GM21528 (cell line): ENCODE results near the gene PTPRC.

Source experiments
- ATAC-seq: cut with Tn5 transposase; IDR thresholded peaks from one replicate; pipeline ENCODE4 v1.9.1; 2021; ENCODE audit warnings: mild to moderate bottlenecking, moderate library complexity; ENCODE audit not compliant: unreplicated experiment, low FRiP score

The PTPRC gene

GRCh38 chr1:198669023-198669698, 30.3 kb downstream of the PTPRC start:
- peak; percentile 73 for ATAC-seq

- no peak for ATAC-seq
Measured at GRCh38 chr1:198669771-198670170, 30.9 kb downstream of the PTPRC start.

- ATAC-seq, result peak; percentile 43
Measured at GRCh38 chr1:198671136-198671535, 32.3 kb downstream of the PTPRC start.

GRCh38 chr1:198672124-198672523, 33.3 kb downstream of the PTPRC start:
- no peak for ATAC-seq

- no peak for ATAC-seq
Measured at GRCh38 chr1:198674009-198674408, 35.2 kb downstream of the PTPRC start.

GRCh38 chr1:198676253-198676652, 37.4 kb downstream of the PTPRC start:
- no peak for ATAC-seq

- no peak for ATAC-seq
Measured at GRCh38 chr1:198677027-198677426, 38.2 kb downstream of the PTPRC start.

- no peak for ATAC-seq
Measured at GRCh38 chr1:198677871-198678270, 39.0 kb downstream of the PTPRC start.

GRCh38 chr1:198678301-198678836, 39.5 kb downstream of the PTPRC start:
- no peak for ATAC-seq

- ATAC-seq, result peak; percentile 33
Measured at GRCh38 chr1:198678901-198679329, 40.1 kb downstream of the PTPRC start.

GRCh38 chr1:198679535-198680173, 40.8 kb downstream of the PTPRC start:
- no peak for ATAC-seq

GRCh38 chr1:198680174-198680875, 41.5 kb downstream of the PTPRC start:
- ATAC-seq, result no peak

GRCh38 chr1:198681252-198681651, 42.4 kb downstream of the PTPRC start:
- no peak for ATAC-seq

- ATAC-seq, result peak; percentile 97
Measured at GRCh38 chr1:198681831-198682759, 43.3 kb downstream of the PTPRC start.

- no peak for ATAC-seq
Measured at GRCh38 chr1:198682850-198683249, 44.0 kb downstream of the PTPRC start.

GRCh38 chr1:198683449-198683848, 44.6 kb downstream of the PTPRC start:
- no peak for ATAC-seq

- no peak for ATAC-seq
Measured at GRCh38 chr1:198686069-198686728, 47.4 kb downstream of the PTPRC start.

GRCh38 chr1:198687429-198687828, 48.6 kb downstream of the PTPRC start:
- ATAC-seq, result no peak

- no peak for ATAC-seq
Measured at GRCh38 chr1:198691063-198691462, 52.2 kb downstream of the PTPRC start.

- no peak for ATAC-seq
Measured at GRCh38 chr1:198693321-198693720, 54.5 kb downstream of the PTPRC start.
